CD4-positive, alpha-beta T cell treated with Interleukin-15 for 1 hour (primary cell): Measurements from ENCODE around the gene NBPF3.
"Not testable (repeated sequence)": the region's sequence is repeated elsewhere in the genome, so short reads cannot be mapped to it uniquely, and the experiment has no call there.

Source experiments
- DNase-seq: peaks from one replicate; pipeline ENCODE4 v3.0.0-alpha.2; 2020

The NBPF3 gene, protein sequence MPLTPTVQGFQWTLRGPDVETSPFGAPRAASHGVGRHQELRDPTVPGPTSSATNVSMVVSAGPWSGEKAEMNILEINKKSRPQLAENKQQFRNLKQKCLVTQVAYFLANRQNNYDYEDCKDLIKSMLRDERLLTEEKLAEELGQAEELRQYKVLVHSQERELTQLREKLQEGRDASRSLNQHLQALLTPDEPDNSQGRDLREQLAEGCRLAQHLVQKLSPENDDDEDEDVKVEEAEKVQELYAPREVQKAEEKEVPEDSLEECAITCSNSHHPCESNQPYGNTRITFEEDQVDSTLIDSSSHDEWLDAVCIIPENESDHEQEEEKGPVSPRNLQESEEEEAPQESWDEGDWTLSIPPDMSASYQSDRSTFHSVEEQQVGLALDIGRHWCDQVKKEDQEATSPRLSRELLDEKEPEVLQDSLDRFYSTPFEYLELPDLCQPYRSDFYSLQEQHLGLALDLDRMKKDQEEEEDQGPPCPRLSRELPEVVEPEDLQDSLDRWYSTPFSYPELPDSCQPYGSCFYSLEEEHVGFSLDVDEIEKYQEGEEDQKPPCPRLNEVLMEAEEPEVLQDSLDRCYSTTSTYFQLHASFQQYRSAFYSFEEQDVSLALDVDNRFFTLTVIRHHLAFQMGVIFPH

DNA sequence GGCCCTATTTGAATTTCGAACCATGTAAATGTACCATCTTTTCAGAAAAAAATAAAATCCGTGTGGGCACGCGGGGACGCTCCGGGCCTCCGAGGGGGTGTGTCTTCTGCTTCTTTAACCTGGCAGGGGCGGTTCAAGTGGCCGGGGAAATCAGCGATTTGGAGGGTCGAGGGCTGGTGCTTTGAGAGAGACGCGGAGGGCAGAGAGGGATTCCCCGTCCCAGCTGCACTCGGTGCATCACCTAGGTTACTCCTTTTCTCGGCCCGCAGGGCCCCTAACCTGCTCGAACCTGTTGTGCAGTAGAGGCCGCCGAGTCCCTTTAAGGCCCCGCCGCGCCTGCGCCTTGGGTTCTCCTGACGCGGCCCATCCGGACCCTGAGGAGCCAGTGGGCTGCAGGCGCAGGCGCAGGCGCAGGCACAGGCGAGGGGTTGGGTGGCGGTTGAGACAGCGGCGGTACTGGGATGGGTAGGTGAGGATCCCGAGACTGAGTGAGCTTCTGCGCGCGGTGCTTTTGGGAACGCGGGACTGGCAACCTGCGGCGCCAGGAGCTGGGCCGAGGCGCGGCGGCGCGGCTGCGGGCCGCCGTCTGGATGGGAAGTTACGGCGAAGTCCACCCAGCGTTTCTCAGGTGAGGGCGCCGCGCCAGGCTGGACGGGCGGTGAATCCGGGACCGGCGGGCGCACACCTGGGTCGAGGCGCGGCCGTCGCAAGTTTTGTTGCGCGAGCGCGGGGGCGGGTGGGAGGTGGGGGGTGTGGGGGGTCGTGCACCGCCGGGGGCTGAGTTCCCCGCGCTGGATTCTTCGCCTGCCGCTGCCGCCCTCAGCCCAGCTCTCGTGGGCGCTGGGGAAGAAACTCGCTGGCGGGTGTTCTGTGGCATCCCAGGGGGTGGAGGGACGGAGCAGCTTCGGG, at the start of gene NBPF3:
Gene NBPF3 (plus strand): TSS at position 417 of the 909 bp plus-strand sequence. CDS start 4,950 bp downstream, outside the sequence.
- DNase-seq = peak; percentile 93

DNA sequence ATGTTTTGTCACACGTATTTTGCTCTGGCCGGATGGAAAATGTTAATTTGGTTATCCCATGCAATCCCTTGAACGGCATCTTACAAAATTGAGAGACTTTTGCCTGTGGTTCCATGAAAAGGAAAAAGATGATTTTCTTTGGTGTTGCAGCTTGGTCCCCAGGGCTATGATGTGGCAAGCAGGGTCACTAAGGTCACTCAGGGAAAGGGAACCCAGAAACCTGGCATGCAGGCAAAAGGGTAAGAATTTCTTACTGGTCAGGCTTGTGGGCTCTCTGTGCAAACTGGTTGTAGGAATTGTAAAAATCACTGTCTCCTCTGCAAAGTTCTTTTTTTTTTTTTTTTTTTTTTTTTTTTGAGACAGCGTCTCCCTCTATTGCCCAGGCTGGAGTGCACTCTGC, 48.4 kb upstream of the NBPF3 start:
- no peak for DNase-seq

DNA sequence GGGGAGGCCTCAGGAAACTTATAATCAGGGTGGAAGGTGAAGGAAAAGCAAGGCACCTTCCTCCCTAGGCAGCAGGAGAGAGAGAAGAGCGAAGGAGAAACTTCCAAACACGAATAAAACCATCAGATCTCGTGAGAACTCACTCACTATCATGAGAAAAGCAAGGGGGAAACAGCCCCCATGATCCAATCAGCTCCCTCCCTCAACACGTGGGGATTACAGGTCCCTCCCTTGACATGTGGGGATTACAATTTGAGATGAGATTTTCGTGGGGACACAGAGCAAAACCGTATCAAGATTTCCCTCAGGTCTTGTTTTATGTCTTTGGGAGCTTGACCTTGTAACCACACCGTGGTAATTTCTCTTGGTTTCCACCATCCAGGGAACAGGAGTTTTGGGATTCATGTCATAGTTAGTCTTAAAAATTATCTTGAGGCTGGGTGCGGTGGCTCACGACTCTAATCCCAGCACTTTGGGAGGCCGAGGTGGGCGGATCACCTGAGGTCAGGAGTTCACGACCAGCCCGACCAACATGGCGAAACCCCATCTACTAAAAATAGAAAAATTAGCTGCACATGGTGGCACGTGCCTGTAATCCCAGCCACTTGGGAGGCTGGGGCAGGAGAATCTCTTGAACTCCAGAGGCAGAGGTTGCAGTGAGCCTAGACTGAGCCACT, 47.2 kb upstream of the NBPF3 start:
- DNase-seq = no peak

DNA sequence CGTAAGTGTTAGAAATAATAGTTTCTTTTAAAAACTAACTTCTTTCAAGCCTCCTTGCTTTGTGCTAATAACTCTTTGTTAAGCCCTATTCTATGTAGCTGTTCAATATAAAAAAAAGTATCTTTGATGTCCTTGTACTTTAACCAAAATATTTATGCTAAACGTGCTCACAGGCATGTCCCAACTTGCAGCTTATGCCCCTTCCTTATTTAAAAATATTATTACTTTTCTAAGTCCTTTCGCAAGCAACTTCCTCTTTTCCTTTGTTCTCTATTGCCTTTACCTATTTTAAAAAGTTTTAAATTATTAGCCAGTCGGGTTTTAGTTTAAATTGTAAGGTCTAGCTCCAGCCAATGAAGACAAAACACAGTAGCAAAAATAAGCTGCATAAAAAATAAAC, 43.4 kb upstream of the NBPF3 start:
- DNase-seq = no peak

DNA sequence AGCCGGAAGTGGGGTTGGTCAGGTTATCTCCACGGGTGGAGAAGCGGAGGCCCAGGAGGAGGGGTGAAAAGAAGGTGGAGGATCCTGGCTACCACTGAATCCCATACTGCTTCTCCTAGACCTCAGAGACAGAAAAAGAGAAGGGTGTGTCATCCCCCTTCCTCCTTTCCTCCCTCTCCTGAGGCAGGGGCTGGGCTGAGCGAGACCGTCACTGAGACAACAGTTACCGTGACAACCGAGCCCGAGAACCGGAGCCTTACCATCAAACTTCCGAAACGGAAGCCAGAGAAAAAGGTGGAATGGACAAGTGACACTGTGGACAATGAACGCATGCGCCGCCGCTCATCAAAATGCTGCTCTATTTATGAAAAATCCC, 42.1 kb upstream of the NBPF3 start:
- DNase-seq = peak; percentile 21

DNA sequence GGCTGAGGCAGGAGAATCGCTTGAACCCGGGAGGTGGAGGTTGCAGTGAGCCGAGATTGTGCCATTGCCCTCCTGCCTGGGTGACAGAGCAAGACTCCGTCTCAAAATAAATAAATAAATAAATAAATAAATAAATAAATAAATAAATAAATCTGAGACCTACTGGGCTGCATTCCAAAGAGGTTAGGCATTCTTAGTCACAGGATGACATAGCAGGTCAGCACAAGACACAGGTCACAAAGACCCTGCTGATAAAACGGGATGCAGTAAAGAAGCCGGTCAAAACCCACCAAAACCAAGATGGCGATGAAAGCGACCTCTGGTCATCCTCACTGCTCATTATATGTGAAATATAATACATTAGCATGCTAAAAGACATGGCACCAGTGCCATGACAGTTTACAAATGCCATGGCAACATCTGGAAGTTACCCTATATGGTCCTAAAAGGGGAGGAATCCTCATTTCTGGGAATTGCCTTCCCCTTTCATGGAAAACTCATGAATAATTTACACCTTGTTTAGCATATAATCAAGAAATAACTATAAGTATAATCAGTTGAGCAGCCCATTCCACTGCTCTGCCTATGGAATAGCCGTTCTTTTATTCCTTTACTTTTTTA, 38.1 kb upstream of the NBPF3 start:
- not testable (repeated sequence) for DNase-seq

DNA sequence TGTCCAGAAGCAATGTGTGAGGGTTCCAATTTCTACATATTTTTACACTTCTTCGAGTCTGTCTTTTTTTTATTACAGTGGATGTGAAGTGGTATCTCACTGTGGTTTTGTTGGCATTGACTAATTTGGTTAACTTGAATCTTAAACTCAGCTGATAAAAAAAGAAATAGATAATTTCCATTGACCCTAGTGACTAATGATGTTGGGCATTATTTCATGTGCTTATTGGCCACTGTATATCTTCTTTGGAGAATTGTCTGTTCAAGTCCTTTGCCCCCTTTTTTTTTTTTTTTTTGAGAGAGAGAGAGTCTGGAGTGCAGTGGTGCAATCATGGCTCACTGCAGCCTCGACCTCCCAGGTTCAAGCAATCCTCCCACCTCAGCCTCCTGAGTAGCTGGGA, 33.3 kb upstream of the NBPF3 start:
- DNase-seq = no peak

DNA sequence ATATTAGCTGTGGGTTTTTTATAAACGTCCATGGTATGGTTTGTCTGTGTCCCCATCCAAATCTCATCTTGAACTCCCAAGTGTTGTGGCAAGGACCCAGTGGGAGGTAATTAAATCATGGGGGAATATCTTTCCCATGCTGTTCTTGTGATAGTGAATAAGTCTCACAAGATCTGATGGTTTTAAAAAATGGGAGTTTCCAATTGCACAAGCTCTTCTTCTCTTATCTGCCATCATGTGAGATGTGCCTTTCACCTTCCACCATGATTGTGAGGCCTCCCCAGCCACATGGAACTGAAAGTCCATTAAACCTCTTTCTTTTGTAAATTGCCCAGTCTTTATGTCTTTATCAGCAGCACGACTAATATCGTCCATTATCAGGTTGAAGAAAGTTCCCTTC, 30.0 kb upstream of the NBPF3 start:
- not testable (repeated sequence) for DNase-seq

DNA sequence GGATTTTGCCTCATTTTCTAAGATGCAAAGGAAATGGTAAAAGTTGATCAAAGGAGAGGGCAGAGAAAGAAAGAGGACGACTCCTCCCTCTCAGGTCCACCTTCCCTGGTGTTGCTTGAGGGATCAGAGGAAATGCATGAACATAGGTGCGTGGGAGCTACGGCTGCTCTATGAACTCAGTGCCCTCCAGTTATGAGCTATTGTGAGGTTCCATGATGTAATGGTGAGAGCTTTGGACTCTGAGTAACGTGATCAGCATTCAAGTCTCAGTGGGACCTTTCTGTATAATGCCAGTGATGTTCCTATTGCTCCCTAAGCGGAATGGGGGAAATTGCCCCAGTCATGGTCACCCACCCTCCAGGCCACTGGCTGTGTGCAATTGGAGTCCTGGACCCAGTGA, 25.9 kb upstream of the NBPF3 start:
- DNase-seq = no peak

DNA sequence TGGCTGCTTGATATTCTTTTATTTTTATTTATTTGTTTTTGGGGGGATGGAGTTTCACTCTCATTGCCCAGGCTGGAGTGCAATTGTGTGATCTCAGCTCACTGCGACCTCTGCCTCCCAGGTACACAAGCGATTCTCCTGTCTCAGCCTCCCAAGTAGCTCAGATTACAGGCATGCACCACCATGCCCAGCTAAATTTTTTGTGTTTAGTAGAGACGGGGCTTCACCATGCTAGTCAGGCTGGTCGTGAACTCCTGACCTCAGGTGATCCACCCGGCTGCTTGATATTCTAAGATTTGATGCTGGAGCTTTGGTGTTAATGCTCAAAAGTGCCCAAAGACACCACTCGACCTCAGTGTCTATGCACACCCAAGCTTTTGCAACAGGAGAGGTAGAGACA, 19.6 kb upstream of the NBPF3 start:
- DNase-seq = not testable (repeated sequence)

DNA sequence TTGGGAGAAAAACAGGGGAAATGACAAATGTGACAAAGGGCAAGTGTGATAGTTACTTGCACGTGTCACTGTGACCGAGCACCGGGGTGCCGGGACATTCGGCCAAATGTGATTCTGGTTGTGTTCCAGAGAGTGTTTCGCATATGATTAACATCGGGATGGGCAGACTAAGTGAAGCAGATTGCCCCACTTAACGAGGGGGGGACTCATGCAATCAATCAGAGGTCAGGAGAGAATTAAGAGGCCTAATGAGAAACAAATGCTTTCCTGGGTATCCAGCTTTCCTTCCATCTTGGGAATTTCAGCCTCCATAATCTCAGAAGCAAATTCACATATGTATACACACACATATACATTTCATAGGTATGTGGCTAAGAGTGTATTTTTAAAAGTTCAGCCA, 18.6 kb upstream of the NBPF3 start:
- not testable (repeated sequence) for DNase-seq

DNA sequence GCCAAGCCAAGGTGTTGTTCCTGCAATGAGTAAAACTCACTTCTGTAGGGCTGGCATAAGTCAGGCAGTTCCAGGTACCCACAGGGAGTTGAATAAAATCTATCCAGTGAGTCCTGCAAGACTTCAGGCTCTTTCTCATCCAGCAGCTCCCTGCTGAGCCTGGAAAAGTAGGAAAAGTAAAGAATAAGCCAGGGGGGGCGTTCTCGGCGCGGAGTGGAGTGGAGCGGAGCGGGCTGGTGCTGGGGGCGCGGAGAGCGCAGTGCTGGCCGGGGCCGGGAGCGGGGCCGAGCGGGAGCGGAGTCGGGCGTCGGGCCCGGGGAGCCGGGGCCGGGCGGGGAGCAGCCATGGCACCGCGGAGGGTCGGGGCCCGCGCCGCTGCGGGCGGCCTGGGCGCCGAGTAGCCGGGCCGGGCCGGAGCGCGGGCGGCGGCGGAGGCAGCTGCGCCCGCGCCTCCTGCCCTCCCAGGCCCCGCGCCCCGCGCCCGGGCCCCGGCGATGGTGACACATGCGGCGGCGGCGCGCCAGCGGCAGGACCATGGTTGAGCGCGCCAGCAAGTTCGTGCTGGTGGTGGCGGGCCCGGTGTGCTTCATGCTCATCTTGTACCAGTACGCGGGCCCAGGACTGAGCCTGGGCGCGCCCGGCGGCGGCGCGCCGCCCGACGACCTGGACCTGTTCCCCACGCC, 12.0 kb upstream of the NBPF3 start:
- not testable (repeated sequence) for DNase-seq

DNA sequence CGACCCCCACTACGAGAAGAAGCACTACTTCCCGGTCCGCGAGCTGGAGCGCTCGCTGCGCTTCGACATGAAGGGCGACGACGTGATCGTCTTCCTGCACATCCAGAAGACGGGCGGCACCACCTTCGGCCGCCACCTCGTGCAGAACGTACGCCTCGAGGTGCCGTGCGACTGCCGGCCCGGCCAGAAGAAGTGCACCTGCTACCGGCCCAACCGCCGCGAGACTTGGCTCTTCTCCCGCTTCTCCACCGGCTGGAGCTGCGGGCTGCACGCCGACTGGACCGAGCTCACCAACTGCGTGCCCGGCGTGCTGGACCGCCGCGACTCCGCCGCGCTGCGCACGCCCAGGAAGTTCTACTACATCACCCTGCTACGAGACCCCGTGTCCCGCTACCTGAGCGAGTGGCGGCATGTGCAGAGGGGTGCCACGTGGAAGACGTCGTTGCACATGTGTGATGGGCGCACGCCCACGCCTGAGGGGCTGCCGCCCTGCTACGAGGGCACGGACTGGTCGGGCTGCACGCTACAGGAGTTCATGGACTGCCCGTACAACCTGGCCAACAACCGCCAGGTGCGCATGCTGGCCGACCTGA, 11.4 kb upstream of the NBPF3 start:
- not testable (repeated sequence) for DNase-seq

DNA sequence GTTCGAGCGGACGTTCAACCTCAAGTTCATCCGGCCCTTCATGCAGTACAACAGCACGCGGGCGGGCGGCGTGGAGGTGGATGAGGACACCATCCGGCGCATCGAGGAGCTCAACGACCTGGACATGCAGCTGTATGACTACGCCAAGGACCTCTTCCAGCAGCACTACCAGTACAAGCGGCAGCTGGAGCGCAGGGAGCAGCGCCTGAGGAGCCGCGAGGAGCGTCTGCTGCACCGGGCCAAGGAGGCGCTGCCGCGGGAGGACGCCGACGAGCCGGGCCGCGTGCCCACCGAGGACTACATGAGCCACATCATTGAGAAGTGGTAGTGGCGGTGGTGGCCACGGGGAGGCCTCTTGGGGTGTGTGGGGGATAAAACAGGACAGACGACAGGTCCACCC, 10.7 kb upstream of the NBPF3 start:
- DNase-seq = not testable (repeated sequence)

DNA sequence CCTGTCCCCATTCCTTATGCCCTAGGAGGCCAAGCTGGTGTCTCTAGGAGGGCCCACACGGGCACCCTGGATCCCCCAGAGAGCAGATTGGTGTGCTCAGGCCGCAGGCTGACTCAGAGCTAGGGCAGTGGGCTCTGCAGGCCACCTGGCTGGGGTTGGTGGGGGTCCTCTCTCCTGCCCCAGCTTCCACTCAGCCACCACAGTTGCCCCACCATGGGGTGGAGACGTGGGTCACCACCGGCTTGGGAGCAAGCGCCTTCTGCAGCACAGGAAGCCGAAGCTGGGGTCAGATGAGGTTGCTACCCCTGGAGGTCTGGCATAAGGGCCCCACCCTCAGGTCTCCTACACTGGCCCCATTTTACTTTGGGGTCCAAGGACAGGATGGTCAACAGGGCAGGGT, 9.1 kb upstream of the NBPF3 start:
- DNase-seq = not testable (repeated sequence)

DNA sequence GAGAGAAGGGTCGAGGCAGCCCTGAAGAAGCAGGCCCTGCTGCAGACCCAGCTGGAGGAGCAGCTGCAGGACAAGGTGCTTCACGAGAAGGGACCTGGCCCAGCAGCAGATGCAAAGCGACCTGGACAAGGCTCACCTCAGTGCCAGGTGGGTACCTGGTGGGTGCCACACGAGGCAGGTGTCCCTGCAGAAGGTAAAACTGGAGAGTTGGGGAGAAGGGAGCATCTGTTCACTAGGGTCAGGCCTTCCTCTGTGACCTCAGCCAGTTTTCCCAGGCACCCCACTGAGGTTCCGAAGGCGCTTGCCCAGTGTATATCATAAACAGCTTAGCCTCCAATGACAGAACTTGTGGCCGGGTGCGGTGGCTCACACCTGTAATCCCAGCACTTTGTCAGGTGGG, 5.5 kb upstream of the NBPF3 start:
- no peak for DNase-seq

DNA sequence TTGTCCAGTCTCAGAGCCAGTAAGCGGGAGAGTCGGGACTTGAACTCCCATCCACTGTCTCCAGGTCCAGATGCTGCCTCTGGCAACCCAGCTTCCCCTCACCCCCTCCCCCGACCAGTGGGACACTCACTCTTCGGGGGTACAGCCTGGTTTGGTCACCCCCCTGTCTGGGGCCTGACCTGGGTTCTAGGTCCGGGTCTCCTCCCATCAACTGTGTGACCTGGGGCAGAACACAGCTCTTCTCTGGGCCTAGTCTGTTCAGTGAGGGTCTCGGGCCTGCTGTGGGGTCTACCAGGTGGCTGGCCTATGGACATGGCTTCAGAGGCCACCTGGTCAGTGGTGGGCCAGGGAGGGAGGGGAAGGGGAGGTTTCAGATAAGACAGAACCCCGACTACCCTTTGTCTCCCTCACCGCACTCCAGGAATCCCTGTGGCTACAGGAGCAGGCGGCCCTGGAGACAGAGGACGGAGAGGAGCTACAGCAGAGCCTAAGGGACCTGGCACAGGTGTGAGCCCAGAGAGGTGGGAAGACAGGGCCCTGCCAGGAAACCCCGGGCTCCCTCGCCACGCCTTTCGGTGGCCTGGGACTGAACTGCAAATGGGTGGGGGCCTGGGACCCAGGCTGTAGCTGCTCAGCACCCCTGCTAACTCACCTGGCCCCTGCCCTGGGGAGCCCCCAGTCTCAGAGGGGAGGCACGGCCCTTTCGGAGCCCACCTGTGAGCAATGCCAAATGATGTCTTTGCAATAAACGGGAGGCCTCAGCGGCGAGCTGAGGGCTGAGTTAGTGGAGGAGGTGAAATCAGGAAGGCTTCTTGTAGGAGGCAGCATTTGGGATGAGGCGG, 4.1 kb upstream of the NBPF3 start:
- DNase-seq = no peak

DNA sequence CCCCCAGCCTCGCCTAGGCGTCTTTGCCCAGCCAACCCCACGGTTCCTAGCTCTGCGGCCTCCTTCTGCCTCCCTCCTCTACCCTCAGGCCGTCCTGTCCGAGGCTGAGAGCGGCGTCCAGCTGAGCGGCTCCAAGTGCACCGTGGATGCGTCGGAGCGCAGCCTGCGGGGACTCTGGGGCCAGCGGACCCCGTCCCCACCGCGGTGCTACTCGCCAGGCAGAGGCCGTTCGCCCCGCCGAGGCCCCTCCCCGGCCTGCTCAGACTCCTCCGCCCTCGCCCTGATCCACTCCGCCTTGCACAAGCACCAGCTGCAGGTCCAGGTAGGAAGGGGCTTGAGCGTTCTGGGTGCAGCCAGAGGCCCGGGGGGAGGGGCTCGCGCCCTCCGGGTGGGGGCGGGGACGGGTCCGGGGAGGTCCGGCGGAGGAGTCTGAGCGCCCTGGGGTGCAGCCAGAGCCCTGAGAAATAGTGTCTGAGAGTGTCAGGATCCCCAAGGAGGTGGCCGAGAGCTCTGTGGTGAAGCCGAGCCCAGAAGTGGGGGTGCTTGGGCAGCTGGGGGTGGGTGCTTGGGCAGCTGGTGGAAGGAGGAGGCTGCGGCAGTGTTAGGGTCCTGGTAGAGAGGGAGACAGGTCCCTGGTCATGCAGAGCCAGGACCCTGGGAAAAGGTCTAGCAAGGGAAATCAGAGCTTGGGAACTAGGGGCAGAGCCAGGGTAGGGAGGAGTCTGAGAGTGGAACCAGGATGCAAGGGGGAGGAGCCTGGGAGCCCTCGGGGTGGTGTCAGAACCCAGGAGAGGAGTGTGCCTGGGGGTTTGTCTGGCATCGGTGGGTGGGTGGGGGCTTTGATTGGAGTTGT, 3.2 kb upstream of the NBPF3 start:
- DNase-seq = no peak

DNA sequence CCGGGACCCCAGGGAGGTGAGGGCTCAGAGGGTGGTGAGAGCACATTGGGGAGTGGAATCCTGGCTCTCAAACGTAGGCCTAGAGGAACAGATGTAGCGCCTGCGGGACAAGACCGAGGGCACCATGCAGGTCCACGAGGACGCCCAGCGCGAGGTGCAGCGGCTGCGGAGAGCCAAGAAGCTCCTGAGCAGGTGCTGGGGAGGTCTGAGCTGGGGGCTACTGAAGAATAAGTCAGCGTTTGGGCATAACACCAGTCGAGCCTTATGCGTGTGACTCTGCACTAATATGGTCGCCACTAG, 2.6 kb upstream of the NBPF3 start:
- DNase-seq = no peak
